ENCODE measurements around the gene EDARADD.
"Not testable (repeated sequence)": the region's sequence is repeated elsewhere in the genome, so short reads cannot be mapped to it uniquely, and the experiment has no call there.

EDARADD gene

DNA sequence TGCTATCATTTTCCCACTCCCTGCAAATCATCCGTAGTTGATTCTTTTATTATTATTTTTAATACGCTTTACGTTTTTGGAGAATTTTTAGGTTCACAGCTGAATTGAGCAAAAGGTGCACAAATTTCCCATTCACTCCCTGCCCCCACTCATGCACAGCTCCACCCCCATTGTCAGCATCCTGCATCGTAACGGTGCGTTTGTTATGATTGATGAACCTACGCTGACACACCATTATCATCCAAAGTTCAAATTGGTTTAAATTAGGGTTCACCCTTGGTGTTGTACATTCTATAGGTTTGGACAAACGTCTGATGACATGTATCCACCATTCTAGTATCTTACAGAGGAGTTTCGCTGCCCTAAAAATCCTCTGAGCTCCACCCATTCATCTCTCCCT is 44.5 kb downstream of the EDARADD start:
- DNase-seq (ENCODE audit: low read depth) = no peak

DNA sequence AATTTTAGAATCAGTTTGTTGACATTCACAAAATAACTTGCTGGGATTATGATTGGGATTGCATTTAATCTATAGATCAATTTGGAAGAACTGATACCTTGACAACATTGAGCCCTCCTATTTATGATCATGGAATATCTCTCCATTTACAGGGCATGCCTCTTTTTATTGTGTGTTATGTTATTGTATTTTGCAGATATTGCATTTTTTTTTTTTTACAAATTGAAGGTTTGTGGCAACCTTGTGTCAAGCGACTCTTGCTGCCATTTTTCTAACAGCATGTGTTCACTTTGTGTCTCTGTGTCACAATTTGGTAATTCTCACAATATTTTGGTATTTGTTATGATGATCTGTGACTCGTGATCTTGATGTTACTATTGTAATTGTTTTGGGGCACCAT is 46.3 kb downstream of the EDARADD start:
- DNase-seq (ENCODE audit: low read depth) = no peak

DNA sequence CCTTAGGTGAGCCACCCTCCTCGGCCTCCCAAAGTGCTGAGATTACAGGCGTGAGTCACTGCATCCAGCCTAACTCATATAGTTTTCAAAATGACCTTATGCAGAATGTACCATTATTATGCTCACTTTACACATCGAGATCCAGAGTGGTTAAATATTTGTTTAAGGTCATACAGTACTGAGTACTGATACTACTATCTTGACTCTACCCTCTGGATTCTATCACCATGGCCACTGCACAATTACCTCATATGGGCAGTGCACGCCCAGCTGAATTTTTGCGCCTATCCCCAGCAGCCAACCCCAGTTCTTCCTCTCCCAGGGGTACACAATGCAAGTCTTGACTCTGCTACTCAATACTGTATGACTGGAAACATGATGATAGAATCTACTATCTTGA is 56.7 kb downstream of the EDARADD start:
- DNase-seq (ENCODE audit: low read depth) = no peak

DNA sequence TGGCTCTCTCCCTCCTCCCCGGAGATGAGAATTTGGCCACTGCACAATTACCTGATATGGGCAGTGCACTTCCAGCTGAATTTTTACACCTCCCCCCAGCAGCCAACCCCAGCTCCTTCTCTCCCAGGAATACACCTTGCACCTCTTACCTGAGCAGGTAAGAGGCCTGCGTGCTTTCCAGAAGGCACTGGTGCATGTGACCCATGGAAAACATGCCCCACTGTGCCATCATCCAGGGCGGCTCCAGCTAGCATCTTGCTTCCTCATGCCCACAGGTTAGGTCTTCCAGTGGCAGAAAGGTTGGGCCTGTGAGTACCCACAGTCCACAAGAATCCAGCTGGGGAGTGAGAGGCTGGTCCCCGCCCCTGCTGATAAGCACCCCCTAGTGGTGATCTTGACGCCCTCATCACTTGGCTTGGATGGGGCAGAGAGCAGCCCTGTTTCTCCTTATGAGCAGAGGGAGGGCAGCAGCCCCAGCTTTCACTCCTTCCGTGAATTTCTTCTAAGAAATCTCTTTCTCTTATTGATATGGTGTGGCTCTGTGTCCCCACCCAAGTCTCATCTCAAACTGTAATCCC is 57.8 kb downstream of the EDARADD start:
- DNase-seq (ENCODE audit: low read depth) = peak; percentile 18

DNA sequence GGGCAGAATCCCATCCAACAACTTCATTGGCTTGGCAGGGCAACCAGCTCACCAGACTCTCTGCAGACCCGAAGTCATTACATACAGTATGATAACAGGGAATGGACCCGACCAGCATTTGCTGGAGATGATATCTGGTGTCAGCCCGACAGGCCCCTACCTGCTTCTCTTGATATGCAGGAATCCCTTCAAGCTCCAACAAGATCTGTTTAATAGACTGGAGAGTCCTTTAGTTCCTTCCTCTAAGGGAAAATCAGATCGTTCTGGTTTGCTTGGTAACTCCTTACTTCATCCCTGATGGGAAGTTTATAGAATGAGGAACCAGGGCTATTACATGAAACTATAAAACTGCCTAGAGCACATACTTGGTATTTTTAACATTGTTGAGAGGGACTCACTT is 61.2 kb downstream of the EDARADD start:
- no peak for DNase-seq (ENCODE audit: low read depth)

DNA sequence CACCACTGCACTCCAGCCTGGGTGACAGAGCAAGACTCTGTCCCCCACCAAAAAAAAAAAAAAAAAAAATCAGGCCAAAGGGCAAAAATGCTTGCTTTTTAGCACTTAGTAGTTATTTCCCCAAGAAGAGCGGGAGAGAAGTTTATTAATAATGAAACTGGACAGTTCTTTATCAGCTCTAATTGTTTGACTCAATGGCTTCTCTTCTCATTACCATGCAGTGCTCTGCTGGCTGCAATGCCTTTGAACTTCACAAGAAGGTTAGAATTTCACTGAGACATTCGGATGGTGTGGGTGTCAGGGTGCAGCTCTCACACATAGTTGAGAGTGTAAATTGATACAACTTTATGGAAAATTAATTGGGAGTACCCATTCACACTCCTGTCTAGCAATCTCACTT is 63.7 kb downstream of the EDARADD start:
- DNase-seq (ENCODE audit: low read depth) = no peak

DNA sequence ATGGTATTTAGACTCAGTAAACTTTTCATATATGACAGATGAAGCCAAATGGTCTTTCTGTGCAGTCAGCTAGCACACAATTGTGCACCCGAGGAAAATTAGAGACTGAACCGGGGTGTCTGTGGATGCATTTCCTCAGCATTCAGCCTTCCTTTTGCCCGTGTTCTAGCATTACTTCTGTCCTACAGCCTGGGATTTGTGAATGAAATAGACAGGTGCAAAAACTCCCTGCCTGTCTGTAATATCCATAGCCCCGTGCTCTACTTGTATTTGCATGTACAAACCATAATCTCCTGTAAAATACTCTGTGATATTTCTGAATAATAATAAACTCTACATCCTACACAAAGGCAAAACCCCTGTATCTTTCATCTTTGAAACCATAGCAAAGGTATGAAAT is 64.9 kb downstream of the EDARADD start:
- no peak for DNase-seq (ENCODE audit: low read depth)

DNA sequence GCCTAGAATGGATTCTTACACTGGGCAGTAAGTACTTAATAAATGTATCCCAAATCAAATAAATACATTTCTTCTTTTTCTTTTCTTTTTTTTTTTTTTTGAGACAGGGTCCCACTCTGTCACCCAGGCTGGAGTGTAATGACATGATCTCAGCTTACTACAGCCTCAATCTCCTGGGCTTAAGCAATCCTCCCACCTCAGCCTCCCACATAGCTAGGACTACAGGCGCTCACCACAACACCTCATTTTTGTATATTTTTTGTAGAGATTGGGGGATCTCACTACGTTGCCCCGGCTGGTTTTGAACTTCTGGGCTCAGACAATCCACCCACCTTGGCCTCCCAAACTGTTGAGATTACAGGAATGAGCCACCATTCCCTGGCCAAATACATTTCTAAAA is 66.0 kb downstream of the EDARADD start:
- DNase-seq (ENCODE audit: low read depth) = no peak

DNA sequence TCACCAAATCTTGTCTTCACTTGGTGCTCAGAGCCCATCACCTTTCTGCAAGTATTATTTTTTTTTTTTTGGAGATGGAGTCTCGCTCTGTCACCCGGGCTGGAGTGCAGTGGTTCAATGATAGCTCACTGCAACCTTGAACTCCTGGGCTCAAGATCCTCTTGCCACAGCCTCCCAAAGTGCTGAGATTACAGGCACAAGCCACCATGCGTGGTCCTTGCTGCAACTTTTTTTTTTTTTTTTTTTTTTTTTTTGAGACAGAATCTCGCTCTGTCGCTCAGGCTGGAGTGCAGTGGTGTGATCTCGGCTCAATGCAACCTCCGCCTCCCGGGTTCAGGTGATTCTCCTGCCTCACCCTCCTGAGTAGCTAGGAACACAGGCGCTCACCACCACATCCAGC is 70.1 kb downstream of the EDARADD start:
- not testable (repeated sequence) for DNase-seq (ENCODE audit: low read depth)

DNA sequence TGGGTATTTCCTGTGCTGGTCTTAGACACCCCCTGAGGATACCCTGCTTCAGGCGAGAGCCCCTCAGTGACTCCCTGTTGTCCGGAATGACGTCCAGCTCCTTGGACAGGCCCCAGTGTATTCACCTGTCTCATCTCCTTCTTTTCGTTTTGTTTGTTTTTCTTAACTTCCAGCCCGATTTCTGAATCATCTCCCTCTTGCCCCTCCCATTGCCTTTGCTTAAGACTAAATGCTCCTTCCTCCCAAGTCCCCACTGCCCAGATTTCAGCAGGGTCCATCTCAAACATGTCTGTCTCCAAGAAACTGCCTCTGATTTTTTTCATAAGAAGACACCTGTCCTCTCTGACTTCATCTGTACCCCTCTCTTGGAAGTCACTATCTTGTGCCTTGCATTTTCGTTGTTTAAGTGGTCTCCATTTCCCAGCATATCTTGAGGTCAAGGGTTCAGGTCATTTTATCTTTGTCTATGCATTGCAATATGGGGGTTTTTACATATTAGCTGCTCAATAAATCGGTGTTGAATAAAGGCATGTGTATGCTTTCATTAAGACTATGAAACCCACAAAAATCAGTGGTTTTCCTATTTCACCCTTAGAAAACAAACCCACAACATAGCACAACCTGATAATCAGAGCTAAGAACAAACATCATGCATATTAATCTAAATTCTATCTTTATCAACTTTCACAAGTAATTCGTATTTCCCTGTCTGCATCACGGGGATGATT is 71.3 kb downstream of the EDARADD start:
- DNase-seq (ENCODE audit: low read depth) = no peak

DNA sequence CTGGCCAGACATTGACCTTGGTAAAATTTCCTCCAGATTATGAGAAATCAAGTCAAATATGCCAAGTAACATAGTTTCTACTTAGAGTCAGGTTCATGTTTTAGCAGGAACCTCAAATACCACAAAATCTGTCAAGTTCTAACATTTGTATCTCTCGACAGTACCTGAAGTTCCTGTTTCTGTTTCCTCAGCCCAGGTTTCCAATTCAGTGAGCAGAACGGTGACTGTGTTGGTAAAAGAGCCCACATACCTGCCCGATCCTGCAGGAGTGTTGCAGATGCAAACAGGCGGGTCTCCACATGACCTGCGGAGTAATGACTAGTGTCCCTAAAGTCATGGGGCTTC is 71.8 kb downstream of the EDARADD start:
- DNase-seq (ENCODE audit: low read depth) = no peak

DNA sequence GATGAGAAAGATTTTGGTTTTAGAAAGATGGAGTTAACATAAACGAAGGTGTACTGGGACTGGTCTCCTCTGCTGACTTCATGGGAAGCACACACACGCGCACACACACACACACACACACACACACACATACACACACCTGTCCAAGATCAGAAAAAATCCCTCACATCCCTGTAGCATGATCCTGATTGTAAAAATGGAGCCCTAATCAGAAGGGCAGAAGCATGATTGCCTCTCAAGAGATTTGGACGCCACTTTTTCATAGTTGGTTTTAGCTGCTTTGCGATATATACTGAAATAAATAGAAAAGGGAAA is 73.2 kb downstream of the EDARADD start:
- no peak for DNase-seq (ENCODE audit: low read depth)

DNA sequence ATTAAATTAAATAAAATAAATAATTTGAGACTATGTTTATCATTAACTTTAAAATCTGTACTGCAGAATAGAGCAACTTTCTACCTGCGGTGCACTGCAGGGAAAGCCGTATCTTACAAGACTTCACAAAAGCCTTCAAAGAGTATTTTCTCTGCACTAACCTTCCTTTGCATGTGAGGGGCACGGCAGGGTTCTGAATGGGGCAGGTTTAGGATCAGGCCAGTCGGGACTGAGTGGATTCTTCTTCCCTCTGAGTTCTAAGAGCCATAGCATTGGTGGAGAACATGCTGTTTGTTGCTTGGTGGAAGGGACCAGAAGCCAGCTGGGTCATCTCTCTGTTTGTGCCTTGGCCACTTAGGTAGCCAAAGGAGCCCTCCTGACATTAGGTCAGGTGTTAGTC is 74.5 kb downstream of the EDARADD start:
- DNase-seq (ENCODE audit: low read depth) = no peak

DNA sequence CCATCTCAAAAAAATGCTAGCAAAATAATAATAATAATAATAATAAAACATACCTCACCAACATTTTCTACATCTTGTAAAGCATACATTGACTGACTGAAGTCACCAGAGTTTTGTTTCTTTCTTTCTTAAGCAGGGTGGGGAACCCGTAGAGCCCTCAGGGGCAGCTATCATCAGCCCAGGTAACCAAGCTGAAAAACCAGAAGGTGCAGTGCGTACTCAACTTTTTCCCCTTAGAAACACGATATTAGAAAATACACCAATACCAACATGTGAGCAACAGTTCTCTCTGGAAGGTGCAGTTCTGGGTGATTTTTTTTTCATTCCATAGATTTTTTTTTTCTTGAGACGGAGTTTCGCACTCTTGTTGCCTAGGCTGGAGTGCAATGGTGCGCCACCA is 75.4 kb downstream of the EDARADD start:
- DNase-seq (ENCODE audit: low read depth) = no peak

DNA sequence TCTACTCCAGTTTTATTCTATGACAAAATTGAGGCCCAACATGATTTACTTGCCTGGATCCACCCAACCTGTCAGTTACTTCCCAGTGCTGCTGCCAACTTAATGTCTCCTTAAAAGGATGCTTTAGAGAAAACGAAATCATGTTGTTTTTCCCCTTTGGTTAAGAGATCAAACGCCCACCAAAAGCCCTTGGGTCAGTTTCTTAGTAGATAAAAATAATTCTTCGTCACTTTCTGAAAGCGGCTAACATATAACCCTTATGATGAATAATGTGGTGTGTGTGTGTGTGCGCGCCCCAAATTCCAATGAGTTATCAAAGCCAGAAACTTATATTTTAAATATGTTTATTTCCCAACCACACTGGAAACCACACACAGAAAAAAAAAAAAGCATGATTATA is 77.0 kb downstream of the EDARADD start:
- no peak for DNase-seq (ENCODE audit: low read depth)

DNA sequence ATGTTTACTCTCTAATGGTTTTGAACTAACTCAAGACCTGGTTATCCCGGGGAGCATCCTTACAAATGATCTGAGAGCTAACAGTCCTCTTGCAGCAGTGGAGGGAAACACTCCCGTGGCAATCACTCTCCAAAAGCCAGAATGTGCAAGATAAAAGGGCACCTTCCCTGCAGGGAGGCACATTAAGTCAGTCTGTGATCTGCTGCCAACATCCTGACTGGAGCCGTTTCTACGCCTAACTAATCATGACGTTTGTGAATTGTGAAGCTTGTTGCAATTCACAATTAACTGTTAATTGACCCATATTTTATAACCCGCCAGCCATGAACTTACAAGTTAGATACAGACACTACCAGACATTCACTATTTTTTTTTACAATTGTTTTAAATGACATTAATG is 77.6 kb downstream of the EDARADD start:
- no peak for DNase-seq (ENCODE audit: low read depth)

DNA sequence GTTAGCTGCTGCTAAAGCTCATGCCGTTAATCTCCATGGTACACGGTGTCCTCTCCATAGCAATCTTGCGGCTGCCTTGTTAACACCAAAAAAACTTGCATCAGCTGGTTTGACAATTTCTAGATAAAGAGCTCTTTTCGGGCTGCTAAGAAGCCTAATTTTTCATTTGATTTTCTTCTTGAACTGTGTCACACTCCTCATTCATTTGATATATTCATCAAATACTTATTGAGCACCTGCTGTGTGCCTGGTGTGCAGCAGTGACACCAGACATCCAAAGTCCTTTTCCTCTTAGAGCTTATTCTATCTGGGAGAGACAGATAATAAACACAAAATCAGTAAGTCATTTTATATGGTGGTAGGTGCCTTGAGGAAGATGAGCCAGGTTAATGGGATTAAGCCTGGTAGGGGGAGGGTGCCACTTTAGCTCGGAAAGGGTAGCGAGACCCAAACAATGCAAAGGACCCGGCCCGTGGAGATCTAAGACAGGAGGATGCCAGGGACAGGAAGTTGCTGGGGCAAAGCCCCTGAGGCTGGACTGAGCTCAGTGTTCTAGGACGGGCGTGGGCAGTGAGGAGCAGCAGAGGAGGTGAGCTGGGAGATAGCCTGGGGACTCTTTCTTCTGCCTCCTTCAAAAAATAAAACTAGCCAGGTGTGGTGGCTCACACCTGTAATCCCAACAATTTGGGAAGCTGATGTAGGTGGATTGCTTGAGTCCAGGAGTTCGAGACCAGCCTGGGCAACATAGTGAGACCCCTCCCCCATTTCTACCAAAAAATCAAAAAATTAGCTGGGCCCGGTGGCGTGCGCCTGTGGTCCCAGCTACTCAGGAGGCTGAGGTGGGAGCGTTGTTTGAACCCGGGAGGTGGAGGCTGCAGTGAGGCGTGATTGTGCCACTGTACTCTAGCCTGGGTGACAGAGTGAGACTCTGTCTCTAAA is 79.0 kb downstream of the EDARADD start:
- no peak for DNase-seq (ENCODE audit: low read depth)

DNA sequence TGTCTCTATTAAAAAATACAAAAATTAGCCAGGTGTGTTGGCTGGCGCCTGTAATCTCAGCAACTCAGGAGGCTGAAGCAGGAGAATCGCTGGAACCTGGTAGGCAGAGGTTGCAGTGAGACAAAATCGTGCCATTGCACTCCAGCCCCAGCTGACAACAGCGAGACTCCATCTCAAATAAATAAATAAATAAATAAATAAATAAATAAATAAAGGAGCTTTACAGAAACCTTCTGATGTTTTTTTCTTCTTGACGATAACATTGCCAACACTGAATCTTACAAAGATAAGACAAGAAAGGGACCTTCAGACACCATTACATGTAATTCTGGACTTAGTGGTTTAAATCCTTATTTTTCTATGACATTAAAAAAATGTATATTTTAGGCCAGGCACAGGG is 81.9 kb downstream of the EDARADD start:
- no peak for DNase-seq (ENCODE audit: low read depth)

DNA sequence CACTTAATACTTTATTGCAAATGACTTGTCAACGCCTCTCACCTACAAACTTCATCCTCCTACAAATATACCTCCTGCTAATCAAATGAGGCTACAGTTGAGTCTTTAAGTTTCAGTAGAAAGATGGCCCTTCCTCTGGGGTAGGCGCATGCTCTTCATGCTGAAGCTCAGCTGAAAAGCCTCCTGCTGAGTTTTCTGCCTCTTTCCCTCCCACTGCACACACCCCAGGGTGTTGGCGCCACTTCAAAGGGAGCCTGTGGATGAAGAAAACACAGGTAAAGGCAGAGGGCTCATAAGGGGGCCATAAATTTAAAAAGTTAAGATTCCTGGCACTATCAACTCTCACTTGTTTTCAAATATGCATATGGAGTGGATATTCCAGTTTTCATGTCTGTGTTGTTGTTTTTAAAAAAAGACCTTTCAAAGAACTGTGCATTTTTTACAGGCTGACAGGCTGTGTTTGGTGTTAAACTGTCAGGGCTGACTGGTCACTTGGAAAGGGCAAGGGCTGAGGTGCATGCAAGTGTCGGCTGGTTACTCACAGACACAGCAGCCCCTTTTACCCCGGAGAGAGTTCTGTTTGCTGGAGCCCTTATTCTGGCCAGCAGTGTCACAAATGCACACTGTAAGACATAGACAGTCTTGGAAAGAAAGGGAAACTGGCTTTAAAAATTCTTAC is 86.8 kb downstream of the EDARADD start:
- DNase-seq (ENCODE audit: low read depth) = no peak

DNA sequence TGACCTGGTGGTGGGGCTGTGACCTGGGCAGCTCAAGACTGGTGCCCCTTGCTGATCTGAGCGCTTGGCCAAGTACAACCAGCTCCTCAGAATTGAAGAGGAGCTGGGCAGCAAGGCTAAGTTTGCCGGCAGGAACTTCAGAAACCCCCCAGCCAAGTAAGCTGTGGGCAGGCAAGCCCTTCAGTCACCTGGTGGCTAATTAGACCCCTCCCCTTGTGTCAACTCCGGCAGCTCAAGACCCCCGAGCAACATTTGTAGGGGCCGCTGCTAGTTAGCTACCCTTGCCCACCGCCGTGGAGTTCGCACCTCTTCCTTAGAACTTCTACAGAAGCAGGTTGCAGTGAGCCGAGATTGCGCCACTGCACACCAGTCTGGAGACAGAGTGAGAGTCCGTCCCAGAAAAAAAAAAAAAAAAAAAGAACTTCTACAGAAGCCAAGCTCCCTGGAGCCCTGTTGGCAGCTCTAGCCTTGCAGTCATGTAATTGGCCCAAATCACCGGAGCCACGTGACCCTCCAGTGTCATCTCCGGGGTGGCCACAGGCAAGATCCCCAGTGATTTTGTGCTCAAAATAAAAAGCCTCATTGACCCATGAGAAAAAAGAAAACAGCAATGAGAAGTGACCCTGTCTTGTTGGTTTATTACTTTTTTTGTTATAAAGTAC is 90.4 kb downstream of the EDARADD start:
- no peak for DNase-seq (ENCODE audit: low read depth)

DNA sequence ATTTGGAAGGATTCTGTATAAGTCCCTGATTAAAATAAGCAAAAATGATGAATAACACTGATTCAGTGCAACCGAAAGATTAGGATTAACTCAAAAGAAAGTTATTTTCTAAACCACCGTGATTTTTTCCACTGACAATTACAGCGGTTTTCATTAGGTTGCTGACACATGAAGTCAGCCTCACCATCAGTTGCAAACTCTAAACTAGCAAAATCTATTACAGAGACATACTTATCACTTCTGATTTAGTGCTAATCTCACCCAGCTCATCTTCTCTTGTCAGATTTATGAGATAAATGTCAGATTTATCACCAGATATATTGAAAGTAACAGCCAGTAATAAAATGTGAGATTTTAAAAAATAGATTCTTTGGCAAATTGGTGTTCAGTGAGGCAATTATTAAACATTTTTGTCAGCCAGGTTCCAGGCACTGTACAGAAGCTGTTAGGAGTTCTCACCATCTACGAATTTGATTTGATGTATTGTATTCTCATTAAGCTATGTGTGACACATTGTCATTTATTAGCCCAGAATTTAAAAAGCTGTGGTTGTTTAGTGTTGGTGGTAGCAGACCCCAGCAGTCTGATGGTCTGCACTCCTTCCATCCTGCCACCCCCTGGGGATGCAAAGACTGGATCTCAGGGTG is 92.4 kb downstream of the EDARADD start:
- no peak for DNase-seq (ENCODE audit: low read depth)

DNA sequence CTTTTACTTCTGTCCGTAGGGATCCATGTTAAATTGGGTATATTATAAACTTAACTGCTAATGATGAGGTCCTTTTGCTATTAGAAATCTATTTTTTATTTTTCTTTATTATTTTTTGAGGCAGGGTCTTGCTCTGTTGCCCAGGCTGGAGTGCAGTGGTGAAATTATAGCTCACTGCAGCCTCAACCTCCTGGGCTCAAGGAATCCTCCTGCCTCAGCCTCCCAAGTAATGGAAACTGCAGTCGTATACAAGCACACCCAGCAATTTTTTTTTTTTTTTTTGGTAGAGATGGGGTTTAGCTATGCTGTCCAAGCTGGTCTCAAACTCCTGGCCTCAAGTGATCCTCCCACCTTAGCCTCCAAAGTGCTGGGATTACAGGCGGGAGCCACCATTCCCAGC is 95.1 kb downstream of the EDARADD start:
- DNase-seq (ENCODE audit: low read depth) = not testable (repeated sequence)
